Endothelial cell of umbilical vein (primary cell): ENCODE measurements around the gene ASXL1.

Experiments
- CTCF ChIP-seq, 2 donors: IDR thresholded peaks; 1 replicate in 1 of 2; 2 replicates in 1 of 2; pipeline ENCODE4 v1.5.1; 2011; ENCODE audit warnings: low read length in 2 of 2, mild to moderate bottlenecking in 2 of 2, moderate library complexity in 2 of 2, control low read depth in 1 of 2, inconsistent platforms in 1 of 2, low read depth in 1 of 2; ENCODE audit not compliant: insufficient read depth in 1 of 2; ENCODE audit errors: extremely low read depth in 1 of 2
- POLR2A ChIP-seq: IDR thresholded peaks from 2 replicates; pipeline ENCODE4 v1.6.1; 2012; ENCODE audit warnings: low read depth, mild to moderate bottlenecking, control low read depth, low read length
- POLR2AphosphoS5 ChIP-seq: IDR thresholded peaks from 2 replicates; pipeline ENCODE4 v1.6.1; 2012; ENCODE audit warnings: low read depth, mild to moderate bottlenecking, control low read depth, low read length, moderate library complexity; ENCODE audit not compliant: insufficient read depth
- TF ChIP-seq, protein P1 (sequence below): IDR thresholded peaks from 2 replicates; pipeline ENCODE4 v1.6.1; 2011; ENCODE audit not compliant: insufficient read depth, insufficient read length

DNA sequence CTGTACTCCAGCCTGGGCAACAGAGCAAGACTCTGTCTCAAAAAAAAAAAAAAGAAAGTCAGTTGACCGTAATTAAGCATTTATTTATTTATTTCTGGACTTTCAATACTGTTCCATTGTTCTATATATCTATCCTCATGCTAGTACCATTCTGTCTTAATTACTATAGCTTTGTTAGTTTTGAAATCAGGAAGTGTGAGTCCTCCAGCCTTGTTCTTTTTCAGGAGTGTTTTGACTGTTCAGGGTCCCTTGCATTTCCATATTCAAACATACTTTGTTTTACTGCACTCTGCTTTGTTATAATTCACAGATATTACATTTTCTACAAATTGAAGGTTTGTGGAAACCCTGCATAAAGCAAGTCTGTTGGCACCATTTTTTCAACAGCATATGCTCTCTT, 36.7 kb upstream of the ASXL1 start:
- TF ChIP-seq POLR2A (no peak), CTCF (IDR thresholded peaks at IDR 0.05; ENCODE audit: extremely low read depth in 1 of 2, insufficient read depth in 1 of 2, low read depth in 1 of 2, low read length in 2 of 2) (no peak), POLR2AphosphoS5 (no peak)
- TF ChIP-seq, protein P1, sequence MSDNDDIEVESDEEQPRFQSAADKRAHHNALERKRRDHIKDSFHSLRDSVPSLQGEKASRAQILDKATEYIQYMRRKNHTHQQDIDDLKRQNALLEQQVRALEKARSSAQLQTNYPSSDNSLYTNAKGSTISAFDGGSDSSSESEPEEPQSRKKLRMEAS = no peak
